CD14-positive monocyte (primary cell): Measurements from ENCODE around the gene FHIT. TPM values are rescaled to one million over a fixed set of nuclear protein-coding genes. Genes with fewer than 3 reads are reported as not detected.

Experiments
- DNase-seq, 3 donors: peaks; one replicate each; pipeline ENCODE4 v3.0.0-alpha.2; 2011 to 2022
- H2AFZ ChIP-seq: 2 replicates; pipeline ENCODE4 v1.6.0; 2012; ENCODE audit warnings: mild to moderate bottlenecking, low read depth, low read length, inconsistent platforms; ENCODE audit not compliant: insufficient read depth, poor library complexity, severe bottlenecking
- H3K27ac ChIP-seq, 2 donors: 1 replicate in 1 of 2; 2 replicates in 1 of 2; pipeline ENCODE4 v1.5.1; 2012 to 2013; ENCODE audit warnings: low read length in 2 of 2, control low read depth in 1 of 2, inconsistent platforms in 1 of 2, low read depth in 1 of 2, mild to moderate bottlenecking in 1 of 2
- H3K27me3 ChIP-seq, 2 donors: one replicate each; pipeline versions ENCODE4 v1.6.0 to v1.6.1; 2011 to 2013; ENCODE audit warnings: low read length in 2 of 2; ENCODE audit not compliant: control insufficient read depth in 2 of 2, insufficient read depth in 2 of 2
- H3K36me3 ChIP-seq, 2 donors: replicated peaks in 1 of 2; 1 replicate in 1 of 2; 2 replicates in 1 of 2; pipeline versions ENCODE4 v1.5.1 to v1.6.1; 2012 to 2013; ENCODE audit warnings: low read length in 2 of 2, control low read depth in 1 of 2, inconsistent platforms in 1 of 2, mild to moderate bottlenecking in 1 of 2; ENCODE audit not compliant: insufficient read depth in 2 of 2, control insufficient read depth in 1 of 2
- H3K4me1 ChIP-seq, 2 donors: 1 replicate in 1 of 2; 2 replicates in 1 of 2; pipeline versions ENCODE4 v1.5.1 to v1.6.1; 2012 to 2013; ENCODE audit warnings: low read length in 2 of 2, control low read depth in 1 of 2, inconsistent platforms in 1 of 2, mild to moderate bottlenecking in 1 of 2, moderate library complexity in 1 of 2; ENCODE audit not compliant: insufficient read depth in 2 of 2, control insufficient read depth in 1 of 2
- H3K4me2 ChIP-seq: replicated peaks from 2 replicates; pipeline ENCODE3; 2012; ENCODE audit warnings: low read length, moderate library complexity, mild to moderate bottlenecking; ENCODE audit not compliant: poor library complexity, severe bottlenecking; ENCODE audit errors: extremely low read depth
- H3K4me3 ChIP-seq, 3 experiments: fragments of 200-600 bp in 1 of 3; sonication (generic) in 1 of 3; replicated peaks in 1 of 3; 1 replicate in 2 of 3; 2 replicates in 1 of 3; pipeline ENCODE4 v1.5.1; 2011 to 2013; ENCODE audit warnings: low read length in 3 of 3, mild to moderate bottlenecking in 3 of 3, control low read depth in 2 of 3, low read depth in 2 of 3, inconsistent platforms in 1 of 3, moderate library complexity in 1 of 3
- H3K79me2 ChIP-seq: 2 replicates; pipeline ENCODE4 v1.6.0; 2012; ENCODE audit warnings: mild to moderate bottlenecking, control low read depth, inconsistent platforms, low read length, moderate library complexity; ENCODE audit not compliant: insufficient read depth
- H3K9ac ChIP-seq: 2 replicates; pipeline ENCODE4 v1.6.0; 2017; ENCODE audit warnings: low read length, mild to moderate bottlenecking; ENCODE audit not compliant: insufficient read depth, poor library complexity, severe bottlenecking
- H3K9me3 ChIP-seq, 2 donors: replicated peaks in 1 of 2; 1 replicate in 1 of 2; 2 replicates in 1 of 2; pipeline versions ENCODE4 v1.5.1 to v1.6.1; 2012 to 2013; ENCODE audit warnings: low read length in 2 of 2, control low read depth in 1 of 2; ENCODE audit not compliant: control insufficient read depth in 1 of 2, insufficient read depth in 1 of 2
- H4K20me1 ChIP-seq: 2 replicates; pipeline ENCODE4 v1.6.0; 2012; ENCODE audit warnings: mild to moderate bottlenecking, low read length, control low read depth, moderate library complexity; ENCODE audit not compliant: insufficient read depth
- H3K27ac Mint-ChIP-seq, 7 donors: one replicate each; pipeline ENCODE4 v1.8.0; 2020; ENCODE audit warnings: mild to moderate bottlenecking in 7 of 7, mixed read lengths in 7 of 7, moderate library complexity in 6 of 7, inconsistent platforms in 2 of 7
- H3K27me3 Mint-ChIP-seq, 3 donors: one replicate each; pipeline ENCODE4 v1.8.0; 2021 to 2022; ENCODE audit warnings: low read depth in 3 of 3, mild to moderate bottlenecking in 3 of 3, mixed read lengths in 3 of 3, moderate library complexity in 3 of 3, inconsistent platforms in 1 of 3
- H3K36me3 Mint-ChIP-seq, 2 donors: one replicate each; pipeline ENCODE4 v1.8.0; 2020; ENCODE audit warnings: mixed read lengths in 2 of 2, inconsistent platforms in 1 of 2, mild to moderate bottlenecking in 1 of 2
- H3K4me1 Mint-ChIP-seq: one replicate; pipeline ENCODE4 v1.8.0; 2020; ENCODE audit warnings: mild to moderate bottlenecking, mixed read lengths
- H3K4me3 Mint-ChIP-seq, 2 donors: one replicate each; pipeline ENCODE4 v1.8.0; 2020; ENCODE audit warnings: mild to moderate bottlenecking in 2 of 2, mixed read lengths in 2 of 2, moderate library complexity in 1 of 2
- H3K9me3 Mint-ChIP-seq, 7 donors: one replicate each; pipeline ENCODE4 v1.8.0; 2020 to 2022; ENCODE audit warnings: mixed read lengths in 7 of 7, mild to moderate bottlenecking in 6 of 7, moderate library complexity in 6 of 7, inconsistent platforms in 2 of 7
- WGBS: methylation state at CpG from one replicate; pipeline ENCODE4 v1.1.5; 2013; ENCODE audit warnings: missing lambda C conversion rate; ENCODE audit not compliant: insufficient coverage; 5-methylcytosine and 5-hydroxymethylcytosine counted together
- intact Hi-C, 2 donors: fragments of 100-400 bp; cut with micrococcal nuclease; formaldehyde crosslinking; loops; one replicate each; pipeline versions ENCODE4 v1.15.0 to v1.15.1; 2023
- polyA plus RNA-seq, 3 donors: library from polyadenylated mRNA; depleted of rRNA in 1 of 3; unstranded in 2 of 3; stranded (reverse) in 1 of 3; fragments of 300-500 nt in 2 of 3; fragments of >200 nt in 1 of 3; fragmentation: Illumina TruSeq in 2 of 3; gene quantifications; 1 replicate in 2 of 3; 2 replicates in 1 of 3; pipeline ENCODE4 v1.2.3, GENCODE V29; 2012 to 2021
- TF ChIP-seq, protein P1 (sequence below): fragments of 200-600 bp; IDR thresholded peaks from one replicate; pipeline ENCODE4 v1.8.0; 2022; ENCODE audit warnings: antibody characterized with exemption, mild to moderate bottlenecking

Gene FHIT
- polyA plus RNA-seq, 3 donors, result 1.7 to 3.4 (median 3.2) TPM

DNA sequence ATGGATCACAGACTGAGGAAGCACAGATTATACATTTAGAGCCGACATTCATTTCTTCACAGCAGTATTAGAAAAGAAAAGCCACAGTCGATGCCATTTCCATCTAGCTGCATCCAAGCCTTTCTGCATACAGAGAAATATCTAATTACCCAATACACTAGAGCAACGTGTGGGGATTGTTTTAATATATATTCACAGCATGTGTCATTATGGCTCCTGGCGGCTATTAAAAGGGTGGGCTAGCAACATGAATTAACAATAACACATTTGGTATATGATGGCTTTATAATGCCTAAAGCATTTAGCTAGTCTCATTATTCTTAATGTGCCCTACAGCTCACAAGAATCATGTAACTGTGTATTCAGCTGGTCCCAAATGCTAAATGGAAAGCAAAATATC is 1030.5 kb downstream of the FHIT start:
- H2AFZ ChIP-seq, result no peak overlapping the region
- no peaks in the 10 kb centered on the region for H3K9me3 ChIP-seq
- intact Hi-C loops, result no loop called here
- no peak for DNase-seq
- H3K9ac ChIP-seq, result no peak overlapping the region
- Mint-ChIP-seq H3K4me1 (no peaks in the 10 kb centered on the region), H3K9me3 (peaks cover 0 to 8% (median 0%) of the 10 kb centered on the region in 7 donors), H3K27ac (no peak overlapping the region), H3K4me3 (no peak overlapping the region), H3K36me3 (no peaks in the 10 kb centered on the region), H3K27me3 (no peaks in the 10 kb centered on the region)
- H3K4me1 ChIP-seq, result no peaks in the 10 kb centered on the region
- no peak overlapping the region for H3K4me2 ChIP-seq
- no peaks in the 10 kb centered on the region for H3K36me3 ChIP-seq
- H4K20me1 ChIP-seq, result no peaks in the 10 kb centered on the region
- H3K79me2 ChIP-seq, result no peaks in the 10 kb centered on the region
- no peak overlapping the region for H3K4me3 ChIP-seq
- TF ChIP-seq, protein P1, sequence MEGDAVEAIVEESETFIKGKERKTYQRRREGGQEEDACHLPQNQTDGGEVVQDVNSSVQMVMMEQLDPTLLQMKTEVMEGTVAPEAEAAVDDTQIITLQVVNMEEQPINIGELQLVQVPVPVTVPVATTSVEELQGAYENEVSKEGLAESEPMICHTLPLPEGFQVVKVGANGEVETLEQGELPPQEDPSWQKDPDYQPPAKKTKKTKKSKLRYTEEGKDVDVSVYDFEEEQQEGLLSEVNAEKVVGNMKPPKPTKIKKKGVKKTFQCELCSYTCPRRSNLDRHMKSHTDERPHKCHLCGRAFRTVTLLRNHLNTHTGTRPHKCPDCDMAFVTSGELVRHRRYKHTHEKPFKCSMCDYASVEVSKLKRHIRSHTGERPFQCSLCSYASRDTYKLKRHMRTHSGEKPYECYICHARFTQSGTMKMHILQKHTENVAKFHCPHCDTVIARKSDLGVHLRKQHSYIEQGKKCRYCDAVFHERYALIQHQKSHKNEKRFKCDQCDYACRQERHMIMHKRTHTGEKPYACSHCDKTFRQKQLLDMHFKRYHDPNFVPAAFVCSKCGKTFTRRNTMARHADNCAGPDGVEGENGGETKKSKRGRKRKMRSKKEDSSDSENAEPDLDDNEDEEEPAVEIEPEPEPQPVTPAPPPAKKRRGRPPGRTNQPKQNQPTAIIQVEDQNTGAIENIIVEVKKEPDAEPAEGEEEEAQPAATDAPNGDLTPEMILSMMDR, result no peak
- no CpG with 5 or more reads among the region's 4 CpGs for WGBS
- no peak overlapping the region for H3K27ac ChIP-seq
- no peaks in the 10 kb centered on the region for H3K27me3 ChIP-seq

DNA sequence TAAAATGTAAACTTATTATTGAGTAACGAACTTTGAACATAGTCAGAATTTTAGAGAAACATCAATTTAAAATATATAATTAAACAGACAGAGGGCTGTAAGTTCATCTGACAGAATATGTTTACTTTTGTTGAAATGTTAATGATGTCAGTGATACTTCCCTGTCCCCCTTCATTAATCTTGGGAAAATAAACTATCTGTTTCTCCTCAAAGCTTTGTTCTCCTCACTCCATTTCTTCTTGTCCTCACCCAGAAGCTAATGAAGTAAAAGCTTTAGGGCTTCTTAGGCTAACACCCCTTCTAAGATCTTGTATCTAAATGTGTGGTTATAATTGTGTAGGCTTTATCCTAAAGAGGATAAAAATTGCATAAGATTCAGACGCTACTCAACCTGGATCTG is 1031.8 kb downstream of the FHIT start:
- Mint-ChIP-seq H3K36me3 (no peaks in the 10 kb centered on the region), H3K9me3 (peaks cover 0 to 8% (median 0%) of the 10 kb centered on the region in 7 donors), H3K27ac (no peak overlapping the region), H3K4me1 (no peaks in the 10 kb centered on the region), H3K27me3 (no peaks in the 10 kb centered on the region), H3K4me3 (no peak overlapping the region)
- Histone ChIP-seq H3K27ac (no peak overlapping the region), H3K9ac (no peak overlapping the region), H3K4me3 (no peak overlapping the region), H3K4me1 (no peaks in the 10 kb centered on the region), H3K4me2 (no peak overlapping the region), H2AFZ (no peak overlapping the region), H3K79me2 (no peaks in the 10 kb centered on the region), H4K20me1 (no peaks in the 10 kb centered on the region), H3K27me3 (no peaks in the 10 kb centered on the region), H3K36me3 (no peaks in the 10 kb centered on the region), H3K9me3 (no peaks in the 10 kb centered on the region)
- 100% methylated on average over 1 of the region's 2 CpGs for WGBS
- DNase-seq, result no peak
- intact Hi-C loops, result no loop called here
- TF ChIP-seq, protein P1, result no peak
